ENCODE data around the gene NOP16. TPM values are rescaled to one million over a fixed set of nuclear protein-coding genes. Genes with fewer than 3 reads are reported as not detected.

NOP16 gene
- total RNA-seq, 4 donors from 2014 or later, result 7.5 to 8.4 (median 8.2) TPM

DNA sequence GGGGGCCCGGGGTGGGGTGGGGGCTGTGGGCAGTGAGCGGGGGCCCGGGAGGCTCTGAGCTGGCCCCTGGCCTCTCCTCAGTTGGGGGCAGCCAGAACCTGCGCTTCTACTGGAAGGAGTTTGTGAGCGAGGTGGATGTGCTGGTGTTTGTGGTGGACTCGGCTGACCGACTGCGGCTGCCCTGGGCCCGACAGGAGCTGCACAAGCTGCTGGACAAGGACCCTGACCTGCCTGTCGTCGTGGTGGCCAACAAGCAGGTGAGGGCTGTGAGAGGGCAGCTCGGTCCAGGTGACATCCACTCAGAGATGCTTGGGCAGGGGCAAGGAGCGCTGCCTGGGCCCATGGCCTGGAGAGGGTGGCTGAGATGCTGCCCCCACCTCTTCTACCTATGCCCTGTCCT is 19.7 kb downstream of the NOP16 start:
- Histone ChIP-seq H3K36me3 (no peaks in the 10 kb centered on the region), H3K4me1 (peaks cover 0 to 15% (median 6%) of the 10 kb centered on the region in 4 donors), H3K27ac (no peak overlapping the region), H3K9me3 (no peaks in the 10 kb centered on the region), H3K4me3 (no peak overlapping the region), H3K27me3 (no peaks in the 10 kb centered on the region)
- no peak for DNase-seq
- TF ChIP-seq, protein P1, sequence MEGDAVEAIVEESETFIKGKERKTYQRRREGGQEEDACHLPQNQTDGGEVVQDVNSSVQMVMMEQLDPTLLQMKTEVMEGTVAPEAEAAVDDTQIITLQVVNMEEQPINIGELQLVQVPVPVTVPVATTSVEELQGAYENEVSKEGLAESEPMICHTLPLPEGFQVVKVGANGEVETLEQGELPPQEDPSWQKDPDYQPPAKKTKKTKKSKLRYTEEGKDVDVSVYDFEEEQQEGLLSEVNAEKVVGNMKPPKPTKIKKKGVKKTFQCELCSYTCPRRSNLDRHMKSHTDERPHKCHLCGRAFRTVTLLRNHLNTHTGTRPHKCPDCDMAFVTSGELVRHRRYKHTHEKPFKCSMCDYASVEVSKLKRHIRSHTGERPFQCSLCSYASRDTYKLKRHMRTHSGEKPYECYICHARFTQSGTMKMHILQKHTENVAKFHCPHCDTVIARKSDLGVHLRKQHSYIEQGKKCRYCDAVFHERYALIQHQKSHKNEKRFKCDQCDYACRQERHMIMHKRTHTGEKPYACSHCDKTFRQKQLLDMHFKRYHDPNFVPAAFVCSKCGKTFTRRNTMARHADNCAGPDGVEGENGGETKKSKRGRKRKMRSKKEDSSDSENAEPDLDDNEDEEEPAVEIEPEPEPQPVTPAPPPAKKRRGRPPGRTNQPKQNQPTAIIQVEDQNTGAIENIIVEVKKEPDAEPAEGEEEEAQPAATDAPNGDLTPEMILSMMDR (IDR thresholded peaks at IDR 0.05), result no peak
- TF ChIP-seq POLR2A (IDR thresholded peaks at IDR 0.05), result no peak

DNA sequence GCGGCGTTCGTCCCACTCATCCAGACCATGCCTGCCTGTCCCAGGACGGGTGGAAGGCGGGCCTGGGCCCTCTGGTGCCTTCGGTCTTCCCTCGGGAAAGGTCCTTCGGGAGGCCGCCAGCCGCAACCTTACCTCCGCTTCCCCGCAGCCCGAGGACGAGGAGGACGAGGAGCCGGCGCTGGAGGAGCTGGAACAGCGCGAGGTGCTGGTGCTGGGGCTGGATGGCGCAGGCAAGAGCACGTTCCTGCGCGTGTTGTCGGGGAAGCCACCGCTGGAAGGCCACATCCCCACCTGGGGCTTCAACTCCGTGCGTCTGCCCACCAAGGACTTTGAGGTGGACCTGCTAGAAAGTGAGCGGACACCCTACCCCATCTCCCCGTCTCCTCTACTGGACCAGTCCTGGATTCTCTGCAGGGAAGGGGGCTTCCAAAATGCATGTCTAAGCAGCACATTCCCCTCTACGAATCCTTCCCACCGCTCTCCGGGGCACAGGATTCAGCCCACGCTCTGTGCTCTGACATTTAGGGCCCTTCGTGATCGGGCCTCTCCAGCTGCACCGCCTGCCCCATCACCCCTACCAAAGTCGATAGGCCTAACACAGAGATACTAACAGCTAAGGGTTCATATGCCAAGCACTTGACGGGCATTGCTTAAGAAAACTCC is 22.0 kb downstream of the NOP16 start:
- peaks cover 0 to 15% (median 9%) of the 10 kb centered on the region in 4 donors for H3K4me1 ChIP-seq
- peak overlapping the region; percentile 76 to 94 (median 84) for H3K4me3 ChIP-seq
- no peak for DNase-seq
- peak overlapping the region in 2 of 4 donors; percentile 69 to 78 for H3K27ac ChIP-seq
- H3K27me3 ChIP-seq, result no peaks in the 10 kb centered on the region
- TF ChIP-seq POLR2A (IDR thresholded peaks at IDR 0.05), result no peak
- TF ChIP-seq, protein P1 (IDR thresholded peaks at IDR 0.05), result no peak
- H3K36me3 ChIP-seq, result no peaks in the 10 kb centered on the region
- no peaks in the 10 kb centered on the region for H3K9me3 ChIP-seq

DNA sequence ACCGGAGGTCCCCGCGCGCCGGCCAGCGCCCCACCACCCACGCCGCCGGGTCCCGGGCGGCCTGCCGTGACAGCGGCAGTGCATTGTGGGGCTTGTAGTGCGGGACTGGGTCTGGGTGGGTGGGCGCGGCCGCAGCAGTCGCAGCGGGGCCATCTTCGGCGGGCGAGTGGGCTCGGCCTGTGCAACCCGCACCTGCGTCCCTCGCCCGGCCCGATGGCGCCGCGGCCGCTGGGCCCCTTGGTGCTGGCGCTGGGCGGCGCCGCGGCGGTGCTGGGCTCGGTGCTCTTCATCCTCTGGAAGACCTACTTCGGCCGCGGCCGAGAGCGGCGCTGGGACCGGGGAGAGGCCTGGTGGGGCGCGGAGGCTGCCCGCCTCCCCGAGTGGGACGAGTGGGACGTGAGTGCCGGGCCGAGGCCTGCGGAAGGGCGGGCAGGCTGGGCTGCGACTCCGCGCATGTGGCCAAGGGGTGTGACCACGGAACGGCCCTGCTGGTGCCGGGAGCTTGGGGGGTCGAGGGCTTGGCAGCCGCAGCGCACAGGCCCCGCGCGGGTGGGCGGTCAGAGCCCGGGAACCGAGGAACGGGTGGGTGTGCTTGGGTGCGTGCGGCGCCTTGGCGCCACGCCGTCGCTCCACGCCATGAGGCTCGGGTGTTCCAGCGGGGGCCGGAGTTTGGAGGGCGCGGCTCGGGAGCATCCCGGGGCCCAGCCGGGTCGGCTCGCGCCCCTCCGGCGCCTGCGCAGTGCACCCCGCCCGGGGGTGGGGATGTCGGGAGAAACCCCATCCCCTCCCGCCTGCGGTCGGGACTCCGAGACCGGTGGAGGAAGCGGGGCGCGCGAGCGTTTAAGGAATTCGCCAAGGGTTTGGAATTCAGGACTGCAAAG is 22.8 kb downstream of the NOP16 start, which contains the start of gene ARL10:
TSS of gene ARL10 (plus strand) at position 137 of the 881 bp plus-strand sequence. CDS start at position 214, 77 bp downstream.
- DNase-seq, result peak; percentile 52 to 68 (median 58)

DNA sequence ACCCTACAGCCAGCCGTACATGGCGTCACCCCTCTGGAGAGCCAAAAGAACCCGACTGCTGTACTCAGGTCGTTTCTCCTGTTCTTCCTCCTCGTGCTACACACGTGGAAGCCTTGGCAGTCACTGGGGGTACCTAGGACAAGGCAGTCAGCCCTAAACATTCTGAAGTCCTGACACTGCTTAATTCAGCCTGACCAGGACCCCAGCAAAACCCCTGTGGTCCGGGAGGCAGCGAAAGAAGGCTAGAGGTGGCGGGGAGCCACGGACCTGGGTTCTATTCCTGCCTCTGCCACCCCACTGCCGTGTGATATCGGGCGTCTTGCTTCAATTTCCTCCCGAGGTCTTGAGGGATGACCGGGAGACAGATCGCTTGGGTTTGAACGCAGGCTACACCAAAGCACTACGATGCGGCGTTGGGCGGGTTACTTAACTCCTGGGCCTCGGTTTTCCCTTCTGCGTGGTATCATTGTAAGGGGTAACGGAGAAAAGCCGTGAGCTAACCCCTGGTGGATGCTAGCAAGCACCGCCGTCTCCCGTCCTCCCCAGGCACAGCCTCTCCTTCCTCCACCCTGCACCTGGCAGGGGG is 23.5 kb downstream of the NOP16 start:
- H3K27ac ChIP-seq, result peak overlapping the region; percentile 9 to 78 (median 66)
- H3K9me3 ChIP-seq, result no peaks in the 10 kb centered on the region
- no peaks in the 10 kb centered on the region for H3K36me3 ChIP-seq
- DNase-seq, result no peak
- TF ChIP-seq, protein P1 (IDR thresholded peaks at IDR 0.05), result no peak
- TF ChIP-seq POLR2A (IDR thresholded peaks at IDR 0.05), result no peak
- H3K27me3 ChIP-seq, result no peaks in the 10 kb centered on the region
- H3K4me1 ChIP-seq, result peaks cover 0 to 26% (median 12%) of the 10 kb centered on the region in 4 donors
- peak overlapping the region; percentile 76 to 94 (median 84) for H3K4me3 ChIP-seq

More for the DNA sequence above, 22.8 kb downstream of the NOP16 start, which contains the start of gene ARL10:
- Histone ChIP-seq H3K4me1 (peaks cover 0 to 19% (median 9%) of the 10 kb centered on the region in 4 donors), H3K36me3 (no peaks in the 10 kb centered on the region), H3K27ac (peak within 1 kb of the TSS; percentile 9 to 78 (median 66)), H3K4me3 (peak within 1 kb of the TSS; percentile 76 to 94 (median 84)), H3K27me3 (no peaks in the 10 kb centered on the region), H3K9me3 (no peaks in the 10 kb centered on the region)
- no peak for TF ChIP-seq POLR2A (IDR thresholded peaks at IDR 0.05)
- TF ChIP-seq, protein P1 (IDR thresholded peaks at IDR 0.05), result no peak

DNA sequence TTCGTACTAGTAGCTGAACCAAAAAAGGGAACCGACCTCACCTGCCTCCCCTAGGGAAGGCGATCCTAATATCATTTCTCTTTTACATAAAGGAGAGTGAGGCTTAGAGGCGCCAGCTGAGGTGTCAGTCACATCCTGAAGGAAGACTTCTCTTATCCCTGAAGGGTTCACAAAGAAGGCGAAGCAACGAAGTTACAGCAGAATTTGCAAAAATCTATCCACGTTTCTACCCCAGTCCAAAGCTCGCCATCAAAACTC is 26.2 kb downstream of the NOP16 start:
- peak overlapping the region; percentile 76 to 84 (median 79) for H3K27ac ChIP-seq
- DNase-seq, result no peak
- peak overlapping the region; percentile 82 to 98 (median 90) for H3K4me3 ChIP-seq
- TF ChIP-seq POLR2A (IDR thresholded peaks at IDR 0.05), result no peak
- TF ChIP-seq, protein P1 (IDR thresholded peaks at IDR 0.05), result no peak
- H3K36me3 ChIP-seq, result peaks cover 0 to 15% (median 0%) of the 10 kb centered on the region in 3 donors
- H3K27me3 ChIP-seq, result no peaks in the 10 kb centered on the region
- no peaks in the 10 kb centered on the region for H3K9me3 ChIP-seq
- peaks cover 0 to 26% (median 14%) of the 10 kb centered on the region in 4 donors for H3K4me1 ChIP-seq

All from Peyer's patch (tissue), 4 donors.